GM12878 (cell line): ENCODE measurements around the gene RHOT1. TPM values are rescaled to one million over a fixed set of nuclear protein-coding genes. Genes with fewer than 3 reads are reported as not detected.

Experiments used
- ATAC-seq: fragments of 200-7000 bp; cut with Tn5 transposase; 3 replicates; pipeline ENCODE4 v1.9.1; 2020; ENCODE audit warnings: mild to moderate bottlenecking, moderate library complexity
- BruUV-seq: library from RNA; stranded (reverse); fragments of 400-500 nt; replicated peaks from 2 replicates; lab custom pipeline; 2021; lab: Mats Ljungman, UMichigan
- CTCF ChIA-PET: fragments of 300-600 bp; sonication (Branson Sonifier 250); formaldehyde crosslinking; extraction: SDS; loops from one replicate; lab custom pipeline; 2021; ENCODE audit warnings: inconsistent platforms; lab: Yijun Ruan, JAX
- POLR2A ChIA-PET: fragments of 350-600 bp; formaldehyde crosslinking; extraction: SDS; loops from one replicate; lab custom pipeline; 2021; ENCODE audit warnings: inconsistent platforms; lab: Charles Lee
- RAD21 ChIA-PET: fragments of 300-600 bp; sonication (Branson Sonifier 250); formaldehyde crosslinking; loops from one replicate; lab custom pipeline; 2023; ENCODE audit warnings: antibody characterized with exemption; ENCODE audit not compliant: unreplicated experiment; lab: Charles Lee
- SMC1A ChIA-PET: fragments of 300-600 bp; sonication (Branson Sonifier 250); formaldehyde crosslinking; loops from one replicate; lab custom pipeline; 2023; ENCODE audit not compliant: unreplicated experiment, uncharacterized antibody; lab: Charles Lee
- DNase-seq: peaks from one replicate; pipeline ENCODE4 v3.0.0-alpha.2; 2011; ENCODE audit warnings: low read depth, low spot score
- FAIRE-seq: peaks from 3 replicates; lab custom pipeline; 2011; peaks lifted over from hg19 to GRCh38; lab: Jason Lieb, UNC
- H2AFZ ChIP-seq: 2 replicates; pipeline ENCODE4 v1.6.0; 2011; ENCODE audit warnings: low read depth, low read length, control low read depth; ENCODE audit not compliant: control insufficient read depth
- H3K27ac ChIP-seq: 2 replicates; pipeline ENCODE4 v1.5.1; 2011; ENCODE audit warnings: control low read depth; ENCODE audit not compliant: control insufficient read depth, insufficient read depth
- H3K27me3 ChIP-seq, 2 experiments: replicated peaks in 1 of 2; 2 replicates each; pipeline versions ENCODE4 v1.6.0 to v1.6.1; 2011; ENCODE audit warnings: low read length in 1 of 2; ENCODE audit not compliant: control insufficient read depth in 2 of 2, insufficient read depth in 2 of 2
- H3K36me3 ChIP-seq, 2 experiments: 2 replicates each; pipeline ENCODE4 v1.5.1; 2011; ENCODE audit warnings: low read length in 1 of 2; ENCODE audit not compliant: control insufficient read depth in 2 of 2, insufficient read depth in 2 of 2
- H3K4me1 ChIP-seq: 2 replicates; pipeline ENCODE4 v1.6.1; 2011; ENCODE audit warnings: mild to moderate bottlenecking, low read length, moderate library complexity, mixed read lengths; ENCODE audit not compliant: control insufficient read depth, insufficient read depth
- H3K4me2 ChIP-seq: 2 replicates; pipeline ENCODE4 v1.6.0; 2011; ENCODE audit warnings: control low read depth; ENCODE audit not compliant: control insufficient read depth, insufficient read depth
- H3K4me3 ChIP-seq: fragments of 200-600 bp; sonication (generic); 2 replicates; pipeline ENCODE4 v1.5.1; 2016
- H3K79me2 ChIP-seq: 2 replicates; pipeline ENCODE4 v1.6.0; 2011; ENCODE audit warnings: low read length; ENCODE audit not compliant: control insufficient read depth, insufficient read depth
- H3K9ac ChIP-seq: 2 replicates; pipeline ENCODE4 v1.8.0; 2011; ENCODE audit warnings: low read length, control low read depth, mixed read lengths; ENCODE audit not compliant: control insufficient read depth, insufficient read depth
- H3K9me3 ChIP-seq: replicated peaks from 3 replicates; pipeline ENCODE4 v1.5.1; 2011; ENCODE audit warnings: mild to moderate bottlenecking, low read length; ENCODE audit not compliant: control insufficient read depth, insufficient read depth
- H4K20me1 ChIP-seq: 2 replicates; pipeline ENCODE4 v1.6.0; 2011; ENCODE audit not compliant: control insufficient read depth, insufficient read depth
- CBX5 ChIP-seq: sonication (generic); IDR thresholded peaks from 2 replicates; pipeline ENCODE4 v1.6.1; 2016; ENCODE audit warnings: low read depth, moderate library complexity, mild to moderate bottlenecking, inconsistent platforms
- CHD4 ChIP-seq: fragments of 200-600 bp; sonication (generic); IDR thresholded peaks from 2 replicates; pipeline ENCODE4 v1.6.1; 2016; ENCODE audit warnings: mild to moderate bottlenecking
- EZH2 ChIP-seq: IDR thresholded peaks from 2 replicates; pipeline ENCODE4 v1.6.1; 2012; ENCODE audit warnings: low read depth, mild to moderate bottlenecking, control low read depth, inconsistent platforms, low read length, borderline replicate concordance; ENCODE audit not compliant: control insufficient read depth
- FOXK2 ChIP-seq: fragments of 450-650 bp; IDR thresholded peaks from 2 replicates; pipeline ENCODE4 v1.6.1; 2017; ENCODE audit warnings: mild to moderate bottlenecking, moderate library complexity
- HDAC2 ChIP-seq: fragments of 200-600 bp; sonication (generic); IDR thresholded peaks from 2 replicates; pipeline ENCODE4 v1.6.1; 2017
- HDAC6 ChIP-seq: fragments of 200-600 bp; sonication (generic); IDR thresholded peaks from one replicate; pipeline ENCODE4 v1.8.0; 2017; ENCODE audit warnings: antibody characterized with exemption; ENCODE audit not compliant: unreplicated experiment
- MTA3 ChIP-seq: IDR thresholded peaks from 2 replicates; pipeline ENCODE4 v1.6.1; 2012; ENCODE audit warnings: low read length, inconsistent platforms, borderline replicate concordance
- MXI1 ChIP-seq: fragments of 150-350 bp; IDR thresholded peaks from 2 replicates; pipeline ENCODE4 v1.6.1; 2011; ENCODE audit warnings: low read depth, mild to moderate bottlenecking, inconsistent platforms, low read length, improper control_type of control experiment
- NFYA ChIP-seq: IDR thresholded peaks from 2 replicates; pipeline ENCODE4 v1.6.1; 2011; ENCODE audit warnings: low read depth, mild to moderate bottlenecking, low read length, improper control_type of control experiment, borderline replicate concordance
- PAX8 ChIP-seq: fragments of 450-650 bp; IDR thresholded peaks from 2 replicates; pipeline ENCODE4 v1.6.1; 2017; ENCODE audit warnings: mild to moderate bottlenecking, moderate library complexity
- POU2F2 ChIP-seq: IDR thresholded peaks from 3 replicates; pipeline ENCODE4 v1.6.1; 2011; ENCODE audit warnings: low read depth, mild to moderate bottlenecking, low read length, borderline replicate concordance
- TARDBP ChIP-seq: IDR thresholded peaks from 2 replicates; pipeline ENCODE4 v1.6.1; 2016; ENCODE audit warnings: borderline replicate concordance
- TCF12 ChIP-seq: IDR thresholded peaks from 2 replicates; pipeline ENCODE4 v1.6.1; 2011; ENCODE audit warnings: low read depth, mild to moderate bottlenecking, low read length
- ZSCAN29 ChIP-seq: fragments of 450-650 bp; IDR thresholded peaks from 2 replicates; pipeline ENCODE4 v1.6.1; 2017; ENCODE audit warnings: mild to moderate bottlenecking, moderate library complexity
- WGBS: methylation state at CpG from one replicate; pipeline ENCODE4 v1.1.6; 2016; ENCODE audit warnings: low lambda C conversion rate; ENCODE audit not compliant: insufficient replicate concordance, insufficient coverage; ENCODE audit errors: missing lambda C conversion rate; 5-methylcytosine and 5-hydroxymethylcytosine counted together
- in situ Hi-C: fragments of 300-500 bp; cut with MboI; formaldehyde crosslinking; loops from 9 replicates; pipeline ENCODE4 v1.14.3; 2018; ENCODE audit warnings: mixed read lengths
- intact Hi-C: fragments of 100-400 bp; cut with micrococcal nuclease; formaldehyde crosslinking; loops from one replicate; pipeline ENCODE4 v1.14.2; 2022; ENCODE audit not compliant: unreplicated experiment
- polyA plus RNA-seq, 11 experiments: library from polyadenylated mRNA; depleted of rRNA in 4 of 11; unstranded in 6 of 11; stranded (reverse) in 5 of 11; fragments of >200 nt; fragmentation: Nextera tagmentation in 4 of 11; fragmentation: Illumina TruSeq in 1 of 11; extraction: Ambion mirVana in 4 of 11; extraction: Trizol in 1 of 11; gene quantifications; 1 replicate in 1 of 11; 2 replicates in 10 of 11; pipeline versions ENCODE4 v1.2.1 to v1.2.3, GENCODE V29; 2011 to 2016; ENCODE audit warnings: inconsistent platforms in 2 of 11, missing spikeins in 2 of 11, low read depth in 1 of 11
- total RNA-seq, 4 experiments: library from RNA; depleted of rRNA in 3 of 4; stranded (reverse); fragments of >200 nt in 3 of 4; fragmentation: Illumina TruSeq in 1 of 4; extraction: Trizol in 1 of 4; gene quantifications; 2 replicates each; pipeline versions ENCODE4 v1.2.1 to v1.2.3, GENCODE V29; 2013 to 2021
- TF ChIP-seq, protein P1 (sequence below): fragments of 450-650 bp; conservative IDR thresholded peaks from 2 replicates; pipeline ENCODE4 v1.6.1; 2017; ENCODE audit warnings: mild to moderate bottlenecking, moderate library complexity
- TF ChIP-seq, protein P2 (sequence below): fragments of 450-650 bp; IDR thresholded peaks from 2 replicates; pipeline ENCODE4 v1.6.1; 2014; ENCODE audit warnings: mild to moderate bottlenecking
- TF ChIP-seq, protein P3 (sequence below): IDR thresholded peaks from 2 replicates; pipeline ENCODE4 v1.6.1; 2012; ENCODE audit warnings: mild to moderate bottlenecking, low read depth, low read length

The RHOT1 gene
- total and polyA plus RNA-seq, 10 of the 15 experiments (the other 5 are each of a cell fraction or from before 2014, with no cell fraction given) = 13.3 to 68.2 (median 22.8) TPM

DNA sequence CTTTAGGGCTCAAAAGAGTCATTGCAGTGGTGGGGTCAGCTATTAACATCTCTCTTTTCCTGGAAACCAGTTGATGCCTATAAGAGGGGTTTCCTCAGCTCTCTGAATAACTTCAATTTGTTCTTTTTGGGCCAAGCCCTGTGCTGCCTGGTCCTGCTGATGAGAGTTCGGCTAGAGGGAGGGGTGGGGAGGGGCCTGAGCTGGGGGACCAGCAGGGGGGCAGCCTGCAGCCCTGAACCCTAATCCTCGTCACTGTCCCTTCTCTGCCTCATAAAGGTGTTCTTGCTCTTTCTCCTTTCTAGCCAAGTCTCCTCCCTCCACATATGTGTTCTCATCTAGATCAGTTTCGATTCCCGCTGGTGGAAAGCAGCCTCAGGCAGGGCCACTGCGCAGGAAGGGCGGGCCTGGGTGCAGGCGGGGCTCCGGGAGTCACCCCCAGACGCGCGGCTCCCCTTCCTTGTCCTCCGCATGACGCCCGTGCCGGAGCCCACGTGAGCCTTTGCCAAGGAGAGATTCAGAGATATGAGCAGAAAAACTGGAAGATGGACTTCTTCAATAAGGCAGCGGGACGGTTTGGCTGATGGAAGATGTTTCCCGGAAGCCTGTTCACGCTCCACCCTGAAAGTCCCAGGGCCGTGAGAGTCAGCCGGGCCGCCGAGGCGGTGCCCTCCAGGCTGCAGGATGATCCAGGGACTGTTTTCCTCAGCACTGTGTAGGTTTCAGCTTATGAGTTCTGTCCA, 15.0 kb upstream of the RHOT1 start:
- ChIA-PET CTCF (interaction anchor here (0.7 to 6.0 kb wide), 5 partner anchors 8 to 191 kb away, joined by 4 to 72 read pairs (median 5); partner anchors contain the start of genes LRRC37B and RHOT1), SMC1A (interaction anchor here (2.1 to 3.3 kb wide), 3 partner anchors 9 to 119 kb away, joined by 5 to 19 read pairs (median 11); no protein-coding TSS in a partner anchor), POLR2A (interaction anchor here (0.5 to 1.1 kb wide), 3 partner anchors 119 to 718 kb away, joined by 3 to 4 read pairs (median 4); partner anchors contain the start of gene LRRC37B), RAD21 (interaction anchor here (0.6 to 1.7 kb wide), 4 partner anchors 9 to 486 kb away, joined by 3 to 7 read pairs (median 4); no protein-coding TSS in a partner anchor)
- H3K9me3 ChIP-seq = no peaks in the 10 kb centered on the region
- H3K4me1 ChIP-seq = peaks cover 7% of the 10 kb centered on the region; the same call in 1 of the 2 replicates
- FAIRE-seq (peak; percentile 97), DNase-seq (peak; percentile 69), ATAC-seq (peak; percentile 98)
- peak overlapping the region; percentile 80 for H3K4me3 ChIP-seq
- intact Hi-C loops = no loop called here
- peak overlapping the region; percentile 95 for H3K27ac ChIP-seq
- H2AFZ ChIP-seq = peak overlapping the region; percentile 96
- peaks cover 0 to 3% of the 10 kb centered on the region in 2 experiments; a peak in 1 of 4 replicates for H3K36me3 ChIP-seq
- H4K20me1 ChIP-seq = no peaks in the 10 kb centered on the region
- in situ Hi-C loops = no loop called here
- peak overlapping the region; percentile 79 for H3K4me2 ChIP-seq
- BruUV-seq = TSS peak; percentile 79
- H3K9ac ChIP-seq = peak overlapping the region; percentile 91
- H3K27me3 ChIP-seq = no peaks in the 10 kb centered on the region
- 1% methylated on average over 24 of the region's 25 CpGs for WGBS
- peaks cover 10% of the 10 kb centered on the region for H3K79me2 ChIP-seq
- TF ChIP-seq POU2F2 (peak; percentile 40; the same call in 1 of the 3 replicates), NFYA (no peak), HDAC6 (no peak), HDAC2 (no peak), TARDBP (no peak), CBX5 (no peak), EZH2 (no peak), ZSCAN29 (no peak), MXI1 (0 out of 2 replicates have a peak, but pooled peaks have one; percentile 33), CHD4 (no peak), TCF12 (no peak), PAX8 (no peak), MTA3 (no peak), FOXK2 (no peak)
- TF ChIP-seq, protein P1, sequence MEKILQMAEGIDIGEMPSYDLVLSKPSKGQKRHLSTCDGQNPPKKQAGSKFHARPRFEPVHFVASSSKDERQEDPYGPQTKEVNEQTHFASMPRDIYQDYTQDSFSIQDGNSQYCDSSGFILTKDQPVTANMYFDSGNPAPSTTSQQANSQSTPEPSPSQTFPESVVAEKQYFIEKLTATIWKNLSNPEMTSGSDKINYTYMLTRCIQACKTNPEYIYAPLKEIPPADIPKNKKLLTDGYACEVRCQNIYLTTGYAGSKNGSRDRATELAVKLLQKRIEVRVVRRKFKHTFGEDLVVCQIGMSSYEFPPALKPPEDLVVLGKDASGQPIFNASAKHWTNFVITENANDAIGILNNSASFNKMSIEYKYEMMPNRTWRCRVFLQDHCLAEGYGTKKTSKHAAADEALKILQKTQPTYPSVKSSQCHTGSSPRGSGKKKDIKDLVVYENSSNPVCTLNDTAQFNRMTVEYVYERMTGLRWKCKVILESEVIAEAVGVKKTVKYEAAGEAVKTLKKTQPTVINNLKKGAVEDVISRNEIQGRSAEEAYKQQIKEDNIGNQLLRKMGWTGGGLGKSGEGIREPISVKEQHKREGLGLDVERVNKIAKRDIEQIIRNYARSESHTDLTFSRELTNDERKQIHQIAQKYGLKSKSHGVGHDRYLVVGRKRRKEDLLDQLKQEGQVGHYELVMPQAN = 0 out of 2 replicates have a peak, but pooled peaks have one; percentile 33
- TF ChIP-seq, protein P2, sequence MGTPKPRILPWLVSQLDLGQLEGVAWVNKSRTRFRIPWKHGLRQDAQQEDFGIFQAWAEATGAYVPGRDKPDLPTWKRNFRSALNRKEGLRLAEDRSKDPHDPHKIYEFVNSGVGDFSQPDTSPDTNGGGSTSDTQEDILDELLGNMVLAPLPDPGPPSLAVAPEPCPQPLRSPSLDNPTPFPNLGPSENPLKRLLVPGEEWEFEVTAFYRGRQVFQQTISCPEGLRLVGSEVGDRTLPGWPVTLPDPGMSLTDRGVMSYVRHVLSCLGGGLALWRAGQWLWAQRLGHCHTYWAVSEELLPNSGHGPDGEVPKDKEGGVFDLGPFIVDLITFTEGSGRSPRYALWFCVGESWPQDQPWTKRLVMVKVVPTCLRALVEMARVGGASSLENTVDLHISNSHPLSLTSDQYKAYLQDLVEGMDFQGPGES = no peak
- TF ChIP-seq, protein P3, sequence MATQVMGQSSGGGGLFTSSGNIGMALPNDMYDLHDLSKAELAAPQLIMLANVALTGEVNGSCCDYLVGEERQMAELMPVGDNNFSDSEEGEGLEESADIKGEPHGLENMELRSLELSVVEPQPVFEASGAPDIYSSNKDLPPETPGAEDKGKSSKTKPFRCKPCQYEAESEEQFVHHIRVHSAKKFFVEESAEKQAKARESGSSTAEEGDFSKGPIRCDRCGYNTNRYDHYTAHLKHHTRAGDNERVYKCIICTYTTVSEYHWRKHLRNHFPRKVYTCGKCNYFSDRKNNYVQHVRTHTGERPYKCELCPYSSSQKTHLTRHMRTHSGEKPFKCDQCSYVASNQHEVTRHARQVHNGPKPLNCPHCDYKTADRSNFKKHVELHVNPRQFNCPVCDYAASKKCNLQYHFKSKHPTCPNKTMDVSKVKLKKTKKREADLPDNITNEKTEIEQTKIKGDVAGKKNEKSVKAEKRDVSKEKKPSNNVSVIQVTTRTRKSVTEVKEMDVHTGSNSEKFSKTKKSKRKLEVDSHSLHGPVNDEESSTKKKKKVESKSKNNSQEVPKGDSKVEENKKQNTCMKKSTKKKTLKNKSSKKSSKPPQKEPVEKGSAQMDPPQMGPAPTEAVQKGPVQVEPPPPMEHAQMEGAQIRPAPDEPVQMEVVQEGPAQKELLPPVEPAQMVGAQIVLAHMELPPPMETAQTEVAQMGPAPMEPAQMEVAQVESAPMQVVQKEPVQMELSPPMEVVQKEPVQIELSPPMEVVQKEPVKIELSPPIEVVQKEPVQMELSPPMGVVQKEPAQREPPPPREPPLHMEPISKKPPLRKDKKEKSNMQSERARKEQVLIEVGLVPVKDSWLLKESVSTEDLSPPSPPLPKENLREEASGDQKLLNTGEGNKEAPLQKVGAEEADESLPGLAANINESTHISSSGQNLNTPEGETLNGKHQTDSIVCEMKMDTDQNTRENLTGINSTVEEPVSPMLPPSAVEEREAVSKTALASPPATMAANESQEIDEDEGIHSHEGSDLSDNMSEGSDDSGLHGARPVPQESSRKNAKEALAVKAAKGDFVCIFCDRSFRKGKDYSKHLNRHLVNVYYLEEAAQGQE = 0 out of 2 replicates have a peak, but pooled peaks have one; percentile 6
